H1 (cell line): ENCODE data around the gene CTTNBP2NL. TPM values are rescaled to one million over a fixed set of nuclear protein-coding genes. Genes with fewer than 3 reads are reported as not detected.

Source experiments
- BRCA1 ChIP-seq: IDR thresholded peaks from 2 replicates; pipeline ENCODE4 v1.6.1; 2012; ENCODE audit warnings: low read depth, low read length, improper control_type of control experiment
- CEBPB ChIP-seq: IDR thresholded peaks from 2 replicates; pipeline ENCODE4 v1.6.1; 2012; ENCODE audit warnings: low read depth, low read length
- SIX5 ChIP-seq: IDR thresholded peaks from 2 replicates; pipeline ENCODE4 v1.6.1; 2011; ENCODE audit warnings: mild to moderate bottlenecking, low read depth, low read length
- SRF ChIP-seq: IDR thresholded peaks from 2 replicates; pipeline ENCODE4 v1.6.1; 2011; ENCODE audit warnings: mild to moderate bottlenecking, low read depth, low read length, moderate library complexity
- polyA plus RNA-seq, 7 experiments: library from polyadenylated mRNA; depleted of rRNA in 3 of 7; stranded (reverse) in 5 of 7; unstranded in 2 of 7; fragments of >200 nt in 5 of 7; fragments of 200-250 nt in 2 of 7; gene quantifications; 1 replicate in 5 of 7; 2 replicates in 1 of 7; 4 replicates in 1 of 7; pipeline versions ENCODE4 v1.2.1 to v1.2.3, GENCODE V29; 2011 to 2013; ENCODE audit warnings: missing spikeins in 2 of 7, mixed read lengths in 2 of 7
- total RNA-seq: library from RNA; stranded (reverse); fragmentation: NEBNext Ultra II Directional; extraction: Animal tissue kit (Norgen Biotek cat#: 25700); gene quantifications from 2 replicates; pipeline ENCODE4 v1.2.1, GENCODE V29; 2021
- TF ChIP-seq, protein P1 (sequence below): IDR thresholded peaks from 2 replicates; pipeline ENCODE4 v1.6.1; 2012; ENCODE audit warnings: low read length, inconsistent platforms

The CTTNBP2NL gene
- total and polyA plus RNA-seq, 2 of the 8 experiments (the other 6 are each of a cell fraction or from before 2014, with no cell fraction given), result 6.4 to 35.1 TPM

DNA sequence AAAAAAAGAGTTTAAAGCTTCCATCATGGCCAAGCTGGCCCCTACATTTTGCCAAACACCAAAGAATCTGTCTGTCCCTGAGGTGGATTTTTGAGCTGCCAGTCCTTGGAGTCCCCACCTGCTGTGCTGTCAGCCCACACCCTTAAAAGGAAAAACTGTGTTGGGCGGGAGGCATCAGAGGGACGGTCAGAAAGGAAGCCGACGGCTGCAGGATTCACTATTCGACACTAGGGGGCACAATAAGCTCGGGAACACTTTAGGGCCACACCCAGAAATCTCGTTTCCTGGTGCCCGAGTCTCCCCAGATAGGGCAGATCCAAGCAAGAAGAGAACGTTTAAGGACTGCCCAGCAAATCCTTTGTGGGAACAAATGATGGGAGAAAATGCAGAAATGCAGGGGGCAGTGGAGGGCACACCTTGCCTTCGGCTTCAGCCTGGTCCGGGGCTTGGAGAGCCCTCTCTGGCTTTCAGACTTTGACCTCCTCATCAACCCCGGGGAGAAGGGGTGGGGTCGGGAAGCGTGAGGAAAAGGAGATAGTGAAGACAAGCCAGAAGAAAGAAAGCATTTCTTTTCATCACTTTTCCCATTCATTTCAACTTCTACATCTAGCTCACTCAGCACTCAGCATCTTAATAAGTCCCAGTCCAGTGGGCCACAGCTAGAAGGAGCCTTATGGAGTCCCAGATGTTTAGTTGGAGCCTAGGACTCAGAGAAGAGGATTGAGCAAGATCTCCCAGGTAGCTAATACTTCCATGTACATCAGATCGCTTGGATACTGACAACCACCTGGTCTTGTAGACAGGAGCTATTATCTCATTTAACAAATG is 5.0 kb upstream of the CTTNBP2NL start (continued):
- TF ChIP-seq CEBPB (no peak), SRF (peak; percentile 95), SIX5 (no peak), BRCA1 (no peak)
- TF ChIP-seq, protein P1, sequence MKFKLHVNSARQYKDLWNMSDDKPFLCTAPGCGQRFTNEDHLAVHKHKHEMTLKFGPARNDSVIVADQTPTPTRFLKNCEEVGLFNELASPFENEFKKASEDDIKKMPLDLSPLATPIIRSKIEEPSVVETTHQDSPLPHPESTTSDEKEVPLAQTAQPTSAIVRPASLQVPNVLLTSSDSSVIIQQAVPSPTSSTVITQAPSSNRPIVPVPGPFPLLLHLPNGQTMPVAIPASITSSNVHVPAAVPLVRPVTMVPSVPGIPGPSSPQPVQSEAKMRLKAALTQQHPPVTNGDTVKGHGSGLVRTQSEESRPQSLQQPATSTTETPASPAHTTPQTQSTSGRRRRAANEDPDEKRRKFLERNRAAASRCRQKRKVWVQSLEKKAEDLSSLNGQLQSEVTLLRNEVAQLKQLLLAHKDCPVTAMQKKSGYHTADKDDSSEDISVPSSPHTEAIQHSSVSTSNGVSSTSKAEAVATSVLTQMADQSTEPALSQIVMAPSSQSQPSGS, result no peak
